ENCODE results near the gene AQP3. TPM values are rescaled to one million over a fixed set of nuclear protein-coding genes. Genes with fewer than 3 reads are reported as not detected.
"Not testable (repeated sequence)": the region's sequence is repeated elsewhere in the genome, so short reads cannot be mapped to it uniquely, and the experiment has no call there.

Gene AQP3
- total and polyA plus RNA-seq, 9 of the 15 experiments (the other 6 are each of a cell fraction or from before 2014, with no cell fraction given), result 4.2 to 31.5 (median 17.6) TPM

- POLR2A ChIA-PET; H3K36me3 ChIP-seq (ENCODE audit: control insufficient read depth, insufficient read depth, low read length); ATAC-seq; FAIRE-seq; intact Hi-C loops (cut with micrococcal nuclease); in situ Hi-C loops (cut with MboI); CTCF ChIA-PET (ENCODE audit: low intra/inter-chr PET ratio); H4K20me1 ChIP-seq (replicated peaks; ENCODE audit: control insufficient read depth, insufficient read depth, low read length); H3K9me1 ChIP-seq (ENCODE audit: control insufficient read depth, insufficient read depth, low read length); H3K27ac ChIP-seq (ENCODE audit: extremely low read depth, low read depth, low read length); BruUV-seq (replicated peaks); H3K9me3 ChIP-seq (replicated peaks; ENCODE audit: control insufficient read depth, insufficient read depth, low read depth, low read length); H3K4me2 ChIP-seq (ENCODE audit: insufficient read depth, low read length); H3K79me2 ChIP-seq (ENCODE audit: control insufficient read depth, insufficient read depth, low read length); H3K4me3 ChIP-seq; DNase-seq (ENCODE audit: extremely low read depth in 1 of 4, low spot score in 3 of 4); H3K9ac ChIP-seq (ENCODE audit: insufficient read depth in 1 of 2, low read depth in 2 of 2, low read length in 2 of 2); H2AFZ ChIP-seq (ENCODE audit: low read depth, low read length); H3K27me3 ChIP-seq (ENCODE audit: control insufficient read depth in 2 of 2, insufficient read depth in 2 of 2, low read length in 2 of 2): not testable (repeated sequence)
- peaks cover 11 to 14% of the 10 kb centered on the region in 2 experiments; a peak in 4 of 5 replicates for H3K4me1 ChIP-seq (replicated peaks in 1 of 2; ENCODE audit: control insufficient read depth in 2 of 2, insufficient read depth in 2 of 2, low read length in 2 of 2)
- TF ChIP-seq ZNF384 (IDR thresholded peaks at IDR 0.05; ENCODE audit: low read depth, low read length) (peak; percentile 84), ZBTB40 (IDR thresholded peaks at IDR 0.05) (peak; percentile 87), ZBTB40 (CRISPR knock-in tag; IDR thresholded peaks at IDR 0.05) (peak; percentile 58)
- 75% methylated on average over 1 of the region's 6 CpGs for WGBS (ENCODE audit: insufficient coverage, low coverage, missing lambda C conversion rate)
These were observed 22.9 kb downstream of the AQP3 start for GRCh38 chr9:33424492-33424891.

GRCh38 chr9:33424043-33424442, 23.4 kb downstream of the AQP3 start:
- H3K4me3 ChIP-seq; H3K36me3 ChIP-seq (ENCODE audit: control insufficient read depth, insufficient read depth, low read length); ATAC-seq; H3K9me1 ChIP-seq (ENCODE audit: control insufficient read depth, insufficient read depth, low read length); H3K27me3 ChIP-seq (ENCODE audit: control insufficient read depth in 2 of 2, insufficient read depth in 2 of 2, low read length in 2 of 2); H3K4me2 ChIP-seq (ENCODE audit: insufficient read depth, low read length); DNase-seq (ENCODE audit: extremely low read depth in 1 of 4, low spot score in 3 of 4); H2AFZ ChIP-seq (ENCODE audit: low read depth, low read length); POLR2A ChIA-PET; H3K9ac ChIP-seq (ENCODE audit: insufficient read depth in 1 of 2, low read depth in 2 of 2, low read length in 2 of 2); FAIRE-seq; H4K20me1 ChIP-seq (replicated peaks; ENCODE audit: control insufficient read depth, insufficient read depth, low read length); H3K79me2 ChIP-seq (ENCODE audit: control insufficient read depth, insufficient read depth, low read length); BruUV-seq (replicated peaks); CTCF ChIA-PET (ENCODE audit: low intra/inter-chr PET ratio); H3K9me3 ChIP-seq (replicated peaks; ENCODE audit: control insufficient read depth, insufficient read depth, low read depth, low read length); in situ Hi-C loops (cut with MboI); H3K27ac ChIP-seq (ENCODE audit: extremely low read depth, low read depth, low read length); intact Hi-C loops (cut with micrococcal nuclease): not testable (repeated sequence)
- peaks cover 11 to 14% of the 10 kb centered on the region in 2 experiments; a peak in 4 of 5 replicates for H3K4me1 ChIP-seq (replicated peaks in 1 of 2; ENCODE audit: control insufficient read depth in 2 of 2, insufficient read depth in 2 of 2, low read length in 2 of 2)
- 65% methylated on average over 4 of the region's 7 CpGs for WGBS (ENCODE audit: insufficient coverage, low coverage, missing lambda C conversion rate)

All from K562 (cell line).